DMS53 treated with DMSO at 0.1 percent for 48 hours (cell line): Measurements from ENCODE around the gene RBM44.

ENCODE experiments used
- DNase-seq: peaks from one replicate; lab custom pipeline; 2025; ENCODE audit not compliant: unreplicated experiment; lab: John Stamatoyannopoulos, UW

The RBM44 gene

DNA sequence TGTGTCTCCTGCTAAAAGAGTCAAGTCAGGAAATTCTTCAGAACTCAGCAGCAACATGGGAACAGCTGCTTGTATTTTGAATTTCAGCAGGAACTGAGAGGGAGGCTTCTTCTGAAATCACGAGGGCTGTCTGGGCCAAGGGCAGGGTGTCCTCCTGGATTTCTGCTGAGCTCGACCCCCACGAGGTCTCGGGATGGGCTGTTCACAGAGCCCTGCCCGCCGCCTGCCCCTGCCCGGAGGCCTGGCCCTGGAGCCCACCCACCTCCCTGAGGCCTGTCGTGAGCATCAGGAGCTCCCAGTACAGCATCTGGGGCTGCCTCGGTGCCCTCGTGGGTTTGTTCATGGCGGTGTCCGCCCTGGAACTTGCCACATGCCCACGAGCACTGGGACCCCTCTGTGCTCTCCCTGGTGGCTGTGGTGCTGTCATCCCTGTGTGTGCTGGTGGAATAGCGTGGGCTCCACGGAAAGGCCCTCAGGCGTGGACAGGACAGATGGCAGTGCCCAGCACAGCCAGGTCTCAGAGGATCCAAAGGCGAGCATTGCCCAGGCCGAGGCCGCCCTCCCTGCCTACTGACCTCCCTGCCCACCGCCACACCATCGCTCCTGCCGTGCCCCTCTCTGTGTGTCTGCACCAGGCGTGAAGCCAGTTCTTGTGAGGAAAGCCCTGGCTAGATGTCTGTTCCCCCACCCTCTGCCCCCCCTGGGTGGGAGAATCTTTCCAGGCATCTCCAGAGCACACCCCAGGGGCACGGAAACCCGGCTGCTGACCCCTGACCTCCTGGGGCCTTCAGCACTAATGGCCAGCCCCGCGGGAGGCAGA lies 86.7 kb downstream of the RBM44 start:
- DNase-seq: no peak

GRCh38 chr2:237885931-237886684 lies 87.5 kb downstream of the RBM44 start:
- no peak for DNase-seq

DNA sequence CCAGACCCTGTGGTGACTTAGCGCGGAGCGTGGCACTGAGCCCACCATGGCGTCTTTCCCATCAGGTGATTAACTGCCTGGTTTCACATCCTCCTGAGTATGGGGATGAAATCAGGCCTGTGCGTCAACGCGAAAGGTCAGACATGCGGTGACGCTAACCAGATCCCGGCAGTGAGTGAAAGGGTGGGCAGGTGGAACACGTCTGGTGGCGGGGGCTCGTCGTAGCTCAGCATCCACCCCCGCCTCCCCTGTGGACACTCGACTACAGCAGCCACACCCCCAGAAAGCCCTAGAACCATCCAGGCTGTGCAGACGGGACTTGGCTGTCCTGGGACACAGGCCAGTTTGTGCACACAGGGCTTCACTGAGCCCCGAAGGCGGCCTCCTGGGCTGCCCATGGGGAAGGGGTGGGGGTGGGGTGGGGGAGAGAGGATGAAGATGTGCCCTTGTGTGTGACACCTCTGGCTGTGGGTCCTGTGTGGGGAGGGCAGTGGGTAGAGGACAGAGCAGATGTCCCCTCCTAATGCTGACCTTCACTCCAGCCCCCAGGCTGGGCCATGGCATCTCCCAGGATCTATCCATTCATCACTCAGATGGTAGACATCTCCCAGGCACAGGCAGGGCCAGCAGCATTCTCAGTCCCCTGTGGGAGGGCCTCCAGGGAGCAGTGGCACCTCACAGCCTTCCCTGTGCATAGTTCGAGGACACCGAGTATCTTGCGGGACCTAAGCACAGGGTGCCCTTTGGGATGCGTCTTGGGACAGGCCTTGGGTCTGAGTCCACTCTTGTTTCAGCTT lies 88.3 kb downstream of the RBM44 start:
- no peak for DNase-seq

- DNase-seq: no peak
Observed at GRCh38 chr2:237888389-237888788, 89.8 kb downstream of the RBM44 start.

DNA sequence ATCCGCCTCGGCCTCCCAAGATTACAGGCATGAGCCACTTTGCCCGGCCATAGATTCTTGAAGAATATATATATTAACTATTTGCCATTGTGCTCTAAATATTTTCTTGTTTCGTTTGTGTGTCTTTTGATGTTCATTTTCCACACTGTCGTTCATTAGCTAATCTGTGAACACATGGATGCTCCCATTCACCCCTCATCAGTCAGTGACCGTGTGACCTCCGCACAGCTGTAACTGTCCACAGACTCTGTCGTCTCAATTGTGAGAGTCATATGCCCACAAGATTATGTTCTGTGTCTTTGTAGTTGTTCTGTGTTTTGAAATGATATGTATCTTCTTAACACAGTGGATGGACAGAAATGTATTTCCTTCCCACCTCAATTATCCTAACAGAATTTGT lies 90.4 kb downstream of the RBM44 start:
- DNase-seq: no peak

DNA sequence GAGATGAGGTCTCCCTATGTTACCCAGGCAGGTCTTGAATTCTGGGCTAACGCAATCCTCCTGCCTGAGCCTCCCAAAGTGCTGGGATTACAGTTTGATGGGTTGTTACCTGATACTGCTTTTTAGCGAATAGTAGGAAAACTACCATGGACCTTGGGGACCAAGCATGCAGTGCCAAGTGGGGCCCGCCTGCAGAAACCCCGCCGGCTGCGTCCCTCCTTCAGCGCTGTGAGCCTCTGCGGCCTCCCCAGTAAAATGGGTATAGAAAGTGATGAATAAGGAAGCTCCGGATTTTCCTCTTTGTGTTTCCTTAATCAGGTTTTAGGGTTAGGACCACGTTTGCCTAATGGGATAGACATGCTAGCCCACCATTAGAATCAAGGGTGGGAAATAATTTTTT lies 91.2 kb downstream of the RBM44 start:
- DNase-seq: no peak
